HG03196 (cell line): Measurements from ENCODE around the gene ALPK3.
"Not testable (repeated sequence)": the region's sequence is repeated elsewhere in the genome, so short reads cannot be mapped to it uniquely, and the experiment has no call there.

Source experiments
- ATAC-seq: cut with Tn5 transposase; IDR thresholded peaks from one replicate; pipeline ENCODE4 v1.9.1; 2021; ENCODE audit not compliant: unreplicated experiment

Gene ALPK3

GRCh38 chr15:84872009-84872910, 55.1 kb downstream of the ALPK3 start:
- ATAC-seq, result no peak

GRCh38 chr15:84873997-84874396, 56.8 kb downstream of the ALPK3 start:
- no peak for ATAC-seq

GRCh38 chr15:84874981-84875699, 58.0 kb downstream of the ALPK3 start:
- ATAC-seq, result no peak

- no peak for ATAC-seq
Observed at GRCh38 chr15:84876269-84876668, 59.1 kb downstream of the ALPK3 start.

- not testable (repeated sequence) for ATAC-seq
Observed at GRCh38 chr15:84877701-84878100, 60.5 kb downstream of the ALPK3 start.

GRCh38 chr15:84878504-84878903, 61.3 kb downstream of the ALPK3 start:
- ATAC-seq, result no peak

- no peak for ATAC-seq
Observed at GRCh38 chr15:84879088-84879780, 62.1 kb downstream of the ALPK3 start.

- no peak for ATAC-seq
Observed at GRCh38 chr15:84880007-84880406, 62.9 kb downstream of the ALPK3 start.

GRCh38 chr15:84880822-84881519, 63.8 kb downstream of the ALPK3 start:
- no peak for ATAC-seq

GRCh38 chr15:84881520-84881830, 64.3 kb downstream of the ALPK3 start:
- ATAC-seq, result no peak

GRCh38 chr15:84883466-84883865, 66.3 kb downstream of the ALPK3 start:
- ATAC-seq, result no peak

GRCh38 chr15:84883916-84884781, 67.0 kb downstream of the ALPK3 start, which contains the start of gene SLC28A1:
Gene SLC28A1 (plus strand): TSS chr15:84884662. CDS start chr15:84887761, 3,099 bp downstream.
- no peak for ATAC-seq

- ATAC-seq, result no peak
Observed at GRCh38 chr15:84885801-84886200, 68.6 kb downstream of the ALPK3 start.

- no peak for ATAC-seq
Observed at GRCh38 chr15:84886211-84886983, 69.2 kb downstream of the ALPK3 start.

- ATAC-seq, result no peak
Observed at GRCh38 chr15:84886984-84887299, 69.8 kb downstream of the ALPK3 start.

GRCh38 chr15:84887938-84888337, 70.8 kb downstream of the ALPK3 start:
- no peak for ATAC-seq

- no peak for ATAC-seq
Observed at GRCh38 chr15:84888639-84889038, 71.5 kb downstream of the ALPK3 start.

- no peak for ATAC-seq
Observed at GRCh38 chr15:84889313-84889990, 72.3 kb downstream of the ALPK3 start.
